ENCODE measurements around the gene PXYLP1.
"Not testable (repeated sequence)": the region's sequence is repeated elsewhere in the genome, so short reads cannot be mapped to it uniquely, and the experiment has no call there.

Gene PXYLP1

GRCh38 chr3:141274411-141275031 is 42.9 kb downstream of the PXYLP1 start:
- DNase-seq = no peak

GRCh38 chr3:141275032-141275422 is 43.4 kb downstream of the PXYLP1 start:
- no peak for DNase-seq

- DNase-seq = no peak
Observed at GRCh38 chr3:141275511-141275910, 43.9 kb downstream of the PXYLP1 start.

DNA sequence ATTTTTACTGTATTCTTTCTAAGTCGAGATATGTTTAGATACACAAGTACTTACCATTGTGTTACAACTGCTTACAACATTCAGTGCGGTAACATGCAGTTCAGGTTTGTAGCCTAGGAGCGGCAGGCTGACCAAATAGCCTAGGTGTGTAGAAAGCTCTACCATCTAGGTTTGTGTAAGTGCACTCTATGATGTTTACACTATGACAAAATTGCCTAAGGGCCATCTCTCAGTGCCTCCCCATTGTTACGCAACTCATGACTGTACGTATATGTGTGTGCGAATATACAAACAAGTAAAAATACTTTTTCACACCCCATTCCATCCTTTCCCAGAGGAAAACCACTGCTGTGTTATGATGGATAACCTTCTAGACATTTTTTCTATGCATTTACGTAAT is 44.3 kb downstream of the PXYLP1 start:
- peak; percentile 80 for DNase-seq

GRCh38 chr3:141276398-141276797 is 44.8 kb downstream of the PXYLP1 start:
- DNase-seq = no peak

GRCh38 chr3:141277451-141277850 is 45.8 kb downstream of the PXYLP1 start:
- DNase-seq = no peak

GRCh38 chr3:141278196-141279076 is 46.8 kb downstream of the PXYLP1 start:
- no peak for DNase-seq

DNA sequence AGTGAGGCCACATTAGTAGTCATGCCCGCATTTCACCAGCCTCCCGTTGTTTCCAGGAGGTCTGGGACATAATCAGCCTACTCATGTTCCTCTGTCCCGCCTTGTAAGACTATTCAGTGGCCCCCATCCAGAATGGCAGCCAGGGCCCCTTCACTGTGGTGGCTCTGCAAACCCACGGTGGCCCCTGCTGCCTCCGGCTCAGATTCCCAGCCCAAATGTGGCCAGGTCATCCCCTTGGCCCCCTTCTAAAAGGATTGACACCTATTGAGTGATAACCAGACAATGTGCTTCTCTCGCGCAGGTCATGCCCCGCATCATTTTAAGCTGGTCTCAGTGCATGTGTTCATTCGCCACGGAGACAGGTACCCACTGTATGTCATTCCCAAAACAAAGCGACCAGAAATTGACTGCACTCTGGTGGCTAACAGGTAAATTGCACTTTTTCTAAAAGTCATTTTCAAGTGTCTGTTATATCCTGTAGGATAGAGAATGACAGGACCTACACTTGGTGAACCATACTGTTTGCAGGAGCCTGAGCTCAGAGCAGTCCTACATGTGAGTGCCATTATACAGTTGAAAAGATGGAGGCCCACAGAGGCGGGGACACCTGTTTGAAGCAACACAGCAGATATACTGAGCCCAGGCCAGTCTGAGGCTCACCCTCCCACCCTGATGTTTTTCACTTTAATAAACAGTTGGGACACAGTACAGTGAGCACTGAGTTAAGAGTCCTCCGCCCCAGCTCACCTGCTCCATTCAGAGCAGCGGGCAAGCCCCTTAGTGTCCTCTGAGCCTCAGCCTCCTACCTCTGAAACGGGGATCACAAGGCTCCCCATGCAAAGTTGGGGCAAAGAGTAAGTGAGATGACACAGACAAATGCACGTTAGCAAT is 47.7 kb downstream of the PXYLP1 start:
- DNase-seq = peak; percentile 41

GRCh38 chr3:141280086-141280485 is 48.5 kb downstream of the PXYLP1 start:
- DNase-seq = no peak

DNA sequence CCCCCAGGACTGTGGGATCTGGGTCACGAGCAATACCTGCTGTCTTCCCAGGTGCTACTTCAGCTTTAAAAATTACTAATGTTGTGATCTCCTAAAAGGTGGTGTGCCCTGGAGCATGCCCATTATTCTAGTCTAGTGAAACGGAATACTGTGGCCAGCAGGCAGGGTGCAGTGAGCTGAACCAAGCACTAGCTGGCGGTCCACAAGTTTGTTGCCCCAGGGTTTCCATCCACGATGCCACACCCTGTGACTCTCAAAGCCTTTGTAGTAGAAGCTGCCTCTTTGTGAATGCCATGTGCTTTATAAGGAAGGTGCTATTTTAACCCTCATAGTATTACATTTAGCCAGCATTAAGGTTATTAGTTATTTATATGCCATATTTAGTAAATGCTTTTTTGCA is 49.1 kb downstream of the PXYLP1 start:
- DNase-seq = no peak

GRCh38 chr3:141285570-141285969 is 53.9 kb downstream of the PXYLP1 start:
- DNase-seq = no peak

DNA sequence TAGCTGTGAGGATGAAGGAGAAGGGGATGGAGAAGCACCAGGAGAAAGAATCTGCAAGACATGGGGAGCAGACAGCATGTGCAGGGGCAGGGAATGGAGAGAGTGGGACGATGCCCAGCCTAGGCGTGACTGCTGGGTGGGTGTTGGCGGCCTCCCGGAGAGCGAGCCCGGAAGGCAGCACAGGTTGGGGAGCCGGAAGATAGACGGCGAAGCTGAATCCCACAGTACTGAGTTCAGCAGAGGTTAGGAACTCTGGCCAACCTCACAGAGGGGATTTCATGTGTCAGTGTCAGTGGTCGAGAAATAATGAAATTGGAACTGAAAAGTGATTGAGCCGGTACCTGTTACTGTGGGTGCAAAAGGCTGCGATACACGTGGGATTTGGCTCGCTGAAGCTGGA is 55.2 kb downstream of the PXYLP1 start:
- DNase-seq = no peak

- no peak for DNase-seq
Observed at GRCh38 chr3:141287326-141287725, 55.7 kb downstream of the PXYLP1 start.

- DNase-seq = no peak
Observed at GRCh38 chr3:141288336-141288990, 56.8 kb downstream of the PXYLP1 start.

DNA sequence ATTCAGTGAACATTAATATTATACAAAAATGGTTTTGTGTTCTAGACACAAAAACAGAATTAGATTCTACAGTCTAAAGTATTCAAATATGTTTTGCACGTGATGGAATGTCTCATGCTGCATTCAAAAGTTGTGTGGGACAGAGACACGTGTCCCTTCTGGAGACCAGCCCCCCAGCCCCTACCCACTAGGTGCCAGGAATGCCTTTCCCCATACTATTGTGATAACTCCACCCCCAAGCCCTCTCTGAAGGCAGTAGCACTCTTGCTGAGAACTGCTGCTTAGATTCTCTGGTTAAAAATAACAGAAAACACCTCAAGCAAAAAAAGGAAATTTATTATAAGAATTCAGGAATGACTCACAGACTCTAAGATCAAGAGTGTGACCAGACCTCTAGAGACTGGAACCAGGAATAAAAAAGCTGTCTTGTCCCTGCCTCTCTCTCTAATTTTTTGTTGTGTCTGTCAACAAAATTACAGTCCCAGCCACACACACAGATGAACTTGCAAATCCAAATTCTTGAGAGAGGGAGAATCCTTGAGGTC is 57.7 kb downstream of the PXYLP1 start:
- DNase-seq = no peak

- DNase-seq = no peak
Observed at GRCh38 chr3:141291559-141292355, 60.1 kb downstream of the PXYLP1 start.

DNA sequence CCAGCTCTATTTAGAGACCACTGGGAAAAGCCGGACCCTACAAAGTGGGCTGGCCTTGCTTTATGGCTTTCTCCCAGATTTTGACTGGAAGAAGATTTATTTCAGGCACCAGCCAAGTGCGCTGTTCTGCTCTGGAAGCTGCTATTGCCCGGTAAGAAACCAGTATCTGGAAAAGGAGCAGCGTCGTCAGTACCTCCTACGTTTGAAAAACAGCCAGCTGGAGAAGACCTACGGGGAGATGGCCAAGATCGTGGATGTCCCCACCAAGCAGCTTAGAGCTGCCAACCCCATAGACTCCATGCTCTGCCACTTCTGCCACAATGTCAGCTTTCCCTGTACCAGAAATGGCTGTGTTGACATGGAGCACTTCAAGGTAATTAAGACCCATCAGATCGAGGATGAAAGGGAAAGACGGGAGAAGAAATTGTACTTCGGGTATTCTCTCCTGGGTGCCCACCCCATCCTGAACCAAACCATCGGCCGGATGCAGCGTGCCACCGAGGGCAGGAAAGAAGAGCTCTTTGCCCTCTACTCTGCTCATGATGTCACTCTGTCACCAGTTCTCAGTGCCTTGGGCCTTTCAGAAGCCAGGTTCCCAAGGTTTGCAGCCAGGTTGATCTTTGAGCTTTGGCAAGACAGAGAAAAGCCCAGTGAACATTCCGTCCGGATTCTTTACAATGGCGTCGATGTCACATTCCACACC is 60.9 kb downstream of the PXYLP1 start:
- DNase-seq = no peak

- DNase-seq = no peak
Observed at GRCh38 chr3:141294301-141294700, 62.7 kb downstream of the PXYLP1 start.

DNA sequence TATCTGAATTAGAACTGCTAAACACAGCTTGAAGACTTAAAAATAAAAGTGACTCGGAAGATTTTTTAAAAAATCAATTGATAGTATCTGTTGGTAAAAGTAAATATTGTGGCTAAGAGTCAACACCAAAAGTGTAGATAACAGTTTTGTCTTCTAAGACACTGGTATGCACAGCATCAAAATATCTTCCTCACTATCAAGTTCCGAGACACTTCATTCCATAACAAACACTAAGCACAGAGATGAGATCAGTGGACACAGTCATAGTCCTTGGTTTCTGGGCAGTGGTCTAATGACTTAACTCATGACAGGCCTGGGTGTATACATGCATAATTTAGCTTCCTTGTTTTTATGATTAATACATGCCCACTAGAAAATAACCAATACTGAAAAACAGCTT is 63.2 kb downstream of the PXYLP1 start:
- DNase-seq = no peak

- not testable (repeated sequence) for DNase-seq
Observed at GRCh38 chr3:141300426-141300825, 68.8 kb downstream of the PXYLP1 start.
